Ovary (tissue), 3 donors: ENCODE measurements around the gene PPP2R2C.

Experiments
- POLR2A ChIP-seq: fragments of 450-650 bp; IDR thresholded peaks from one replicate; pipeline ENCODE4 v1.6.1; 2017; ENCODE audit warnings: antibody characterized with exemption, mild to moderate bottlenecking, moderate library complexity
- TF ChIP-seq, protein P1 (sequence below), 3 donors: fragments of 450-650 bp in 2 of 3; fragments of 200-600 bp in 1 of 3; IDR thresholded peaks; one replicate each; pipeline versions ENCODE4 v1.5.1 to v1.8.0; 2016 to 2022; ENCODE audit warnings: antibody characterized with exemption in 3 of 3, mild to moderate bottlenecking in 1 of 3
- donor health status: DM: no; HTN: no; CAD: no.

GRCh38 chr4:6417516-6418050 is 54.8 kb downstream of the PPP2R2C start:
- no peak for TF ChIP-seq POLR2A
- TF ChIP-seq, protein P1, sequence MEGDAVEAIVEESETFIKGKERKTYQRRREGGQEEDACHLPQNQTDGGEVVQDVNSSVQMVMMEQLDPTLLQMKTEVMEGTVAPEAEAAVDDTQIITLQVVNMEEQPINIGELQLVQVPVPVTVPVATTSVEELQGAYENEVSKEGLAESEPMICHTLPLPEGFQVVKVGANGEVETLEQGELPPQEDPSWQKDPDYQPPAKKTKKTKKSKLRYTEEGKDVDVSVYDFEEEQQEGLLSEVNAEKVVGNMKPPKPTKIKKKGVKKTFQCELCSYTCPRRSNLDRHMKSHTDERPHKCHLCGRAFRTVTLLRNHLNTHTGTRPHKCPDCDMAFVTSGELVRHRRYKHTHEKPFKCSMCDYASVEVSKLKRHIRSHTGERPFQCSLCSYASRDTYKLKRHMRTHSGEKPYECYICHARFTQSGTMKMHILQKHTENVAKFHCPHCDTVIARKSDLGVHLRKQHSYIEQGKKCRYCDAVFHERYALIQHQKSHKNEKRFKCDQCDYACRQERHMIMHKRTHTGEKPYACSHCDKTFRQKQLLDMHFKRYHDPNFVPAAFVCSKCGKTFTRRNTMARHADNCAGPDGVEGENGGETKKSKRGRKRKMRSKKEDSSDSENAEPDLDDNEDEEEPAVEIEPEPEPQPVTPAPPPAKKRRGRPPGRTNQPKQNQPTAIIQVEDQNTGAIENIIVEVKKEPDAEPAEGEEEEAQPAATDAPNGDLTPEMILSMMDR (IDR thresholded peaks at IDR 0.05): no peak
